ENCODE measurements around the gene PHACTR1.

DNA sequence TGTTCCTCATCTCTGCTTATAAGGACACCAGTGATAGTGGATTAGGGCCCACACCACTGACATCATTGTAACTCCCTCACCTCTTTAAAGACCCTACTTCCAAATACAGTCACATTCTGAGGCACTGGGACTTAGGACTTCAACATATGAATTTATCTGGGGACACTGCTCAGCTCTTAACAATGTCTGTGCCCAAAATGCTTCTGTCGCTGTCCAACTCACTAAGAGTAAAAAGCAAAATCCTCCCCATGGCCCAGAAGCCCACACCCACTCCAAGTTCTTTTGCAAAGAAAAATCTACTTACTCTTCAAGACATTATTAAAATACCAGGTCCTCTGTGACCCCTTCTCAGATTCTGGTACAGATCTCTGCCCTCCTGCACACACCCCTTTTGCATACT lies 495.5 kb downstream of the PHACTR1 start:
- TF ChIP-seq CTCF (IDR thresholded peaks at IDR 0.05) (no peak), FOSL2 (IDR thresholded peaks at IDR 0.05) (no peak), FOSL2 (CRISPR knock-in tag; IDR thresholded peaks at IDR 0.05) (no peak), RAD21 (conservative IDR thresholded peaks at IDR 0.05 in 1 of 2, IDR thresholded peaks at IDR 0.05 in 1 of 2) (no peak), EP300 (IDR thresholded peaks at IDR 0.05) (no peak), POLR2A (IDR thresholded peaks at IDR 0.05; ENCODE audit: low read length) (no peak), KDM5A (IDR thresholded peaks at IDR 0.05) (no peak), MYC (IDR thresholded peaks at IDR 0.05; ENCODE audit: borderline replicate concordance, low read length) (no peak), POLR2AphosphoS2 (conservative IDR thresholded peaks at IDR 0.05; ENCODE audit: low read length) (no peak), MAZ (IDR thresholded peaks at IDR 0.05; ENCODE audit: borderline replicate concordance, low read depth, low read length) (no peak), CHD4 (IDR thresholded peaks at IDR 0.05; ENCODE audit: borderline replicate concordance) (no peak), MAFK (IDR thresholded peaks at IDR 0.05; ENCODE audit: partially characterized antibody) (no peak), SMC3 (IDR thresholded peaks at IDR 0.05) (no peak), JUN (IDR thresholded peaks at IDR 0.05) (no peak)
- TF ChIP-seq, protein P1, sequence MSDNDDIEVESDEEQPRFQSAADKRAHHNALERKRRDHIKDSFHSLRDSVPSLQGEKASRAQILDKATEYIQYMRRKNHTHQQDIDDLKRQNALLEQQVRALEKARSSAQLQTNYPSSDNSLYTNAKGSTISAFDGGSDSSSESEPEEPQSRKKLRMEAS (IDR thresholded peaks at IDR 0.05): no peak

Data from A549 (cell line).